GM18499 (cell line): Measurements from ENCODE around the gene RNF10.
"Not testable (repeated sequence)": the region's sequence is repeated elsewhere in the genome, so short reads cannot be mapped to it uniquely, and the experiment has no call there.

Experiments used
- ATAC-seq: cut with Tn5 transposase; IDR thresholded peaks from one replicate; pipeline ENCODE4 v1.9.1; 2021; ENCODE audit warnings: moderate number of reproducible peaks; ENCODE audit not compliant: insufficient read depth, unreplicated experiment

The RNF10 gene

GRCh38 chr12:120602416-120602815, 68.3 kb downstream of the RNF10 start:
- not testable (repeated sequence) for ATAC-seq

- ATAC-seq, result no peak
Measured at GRCh38 chr12:120610560-120610959, 76.4 kb downstream of the RNF10 start.

DNA sequence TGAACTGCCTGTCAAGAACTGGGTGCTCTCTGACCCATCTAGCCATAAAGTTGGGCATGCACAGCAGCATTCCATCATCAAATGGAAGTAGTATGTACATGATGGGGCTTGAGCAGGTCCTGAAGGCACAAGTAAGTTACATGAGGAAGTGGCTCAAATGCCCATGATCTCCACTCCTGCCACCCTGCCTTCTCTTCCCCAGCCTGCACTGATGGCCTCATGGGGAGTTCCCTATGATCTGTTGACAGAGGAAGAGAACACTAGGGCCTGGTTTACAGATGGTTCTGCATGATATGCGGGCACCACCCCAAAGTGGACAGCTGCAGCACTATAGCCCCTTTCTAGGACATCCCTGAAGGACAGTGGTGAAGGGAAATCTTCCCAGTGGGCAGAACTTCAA, 77.4 kb downstream of the RNF10 start:
- not testable (repeated sequence) for ATAC-seq

DNA sequence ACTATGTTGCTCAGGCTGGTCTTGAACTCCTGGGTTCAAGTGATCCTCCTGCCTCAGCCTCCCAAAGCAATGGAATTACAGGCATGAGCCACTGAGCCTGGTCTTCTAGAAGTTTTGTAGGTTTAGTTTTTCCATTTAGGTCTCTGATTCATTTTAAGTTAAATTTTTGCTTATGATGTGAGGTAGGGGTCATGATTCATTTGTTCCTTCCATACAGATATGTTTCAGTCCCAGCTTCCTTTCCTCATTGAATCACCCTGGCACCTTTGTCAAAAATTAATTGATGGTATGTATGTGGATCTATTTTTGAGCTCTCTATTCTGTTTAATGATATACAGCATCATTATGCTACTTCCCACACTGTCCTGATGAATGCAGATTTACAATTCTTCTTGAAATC, 80.7 kb downstream of the RNF10 start:
- no peak for ATAC-seq

GRCh38 chr12:120617193-120617592, 83.0 kb downstream of the RNF10 start:
- not testable (repeated sequence) for ATAC-seq

DNA sequence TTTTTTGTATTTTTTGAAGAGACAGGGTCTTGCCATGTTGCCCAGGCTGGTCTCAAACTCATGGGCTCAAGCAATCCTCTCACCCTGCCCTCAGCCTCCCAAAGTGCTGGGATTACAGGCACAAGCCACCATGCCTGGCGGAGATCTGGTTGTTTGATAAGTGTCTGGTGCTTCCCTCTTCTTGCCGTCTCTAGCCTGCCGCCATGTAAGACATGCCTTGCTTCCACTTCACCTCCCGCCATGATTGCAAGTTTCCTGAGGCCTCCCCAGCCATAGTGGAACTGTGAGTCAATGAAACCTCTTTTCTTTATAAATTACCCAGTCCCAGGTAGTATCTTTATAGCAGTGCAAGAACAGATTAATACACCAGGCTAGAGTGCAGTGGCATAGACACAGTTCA, 83.6 kb downstream of the RNF10 start:
- not testable (repeated sequence) for ATAC-seq

- ATAC-seq, result no peak
Measured at GRCh38 chr12:120618954-120619615, 84.9 kb downstream of the RNF10 start.

GRCh38 chr12:120620624-120621023, 86.5 kb downstream of the RNF10 start:
- no peak for ATAC-seq

DNA sequence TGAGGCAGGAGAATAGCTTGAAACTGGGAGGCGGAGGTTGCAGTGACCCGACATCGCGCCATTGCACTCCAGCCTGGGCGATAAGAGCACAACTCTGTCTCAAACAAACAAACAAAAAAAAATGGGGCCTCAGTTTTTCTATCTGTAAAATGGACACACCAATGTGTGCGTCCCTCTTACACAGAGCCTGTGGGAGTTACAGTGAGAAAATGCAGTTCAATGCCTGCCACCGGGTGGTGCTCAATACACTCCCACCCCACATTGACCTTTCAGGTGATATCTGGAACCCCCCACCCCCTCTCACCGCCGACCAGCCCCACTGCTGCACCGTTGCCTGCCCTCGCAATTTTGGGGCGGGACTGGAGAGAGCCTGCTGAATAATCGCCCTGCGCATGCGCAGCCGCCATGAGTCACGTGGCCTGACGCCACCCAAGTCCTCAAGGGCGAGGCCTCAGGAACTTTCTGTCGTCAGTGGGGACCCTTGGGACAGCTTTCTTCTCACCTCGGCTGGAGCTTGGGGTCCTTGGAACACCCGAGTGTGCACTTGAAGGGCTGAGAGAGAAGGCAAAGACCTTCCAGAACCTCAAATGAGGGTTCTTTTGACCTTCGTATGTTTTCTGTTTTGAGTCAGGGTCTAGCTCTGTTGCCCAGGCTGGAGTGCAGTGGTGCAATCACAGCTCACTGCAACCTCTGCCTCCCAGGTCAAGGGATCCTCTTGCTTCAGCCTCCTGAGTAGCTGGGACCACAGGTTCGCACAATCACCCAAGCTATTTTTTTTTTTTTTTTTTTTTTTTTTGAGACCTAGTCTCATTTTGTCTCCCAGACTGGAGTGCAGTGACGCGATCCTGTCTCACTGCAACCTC, 91.6 kb downstream of the RNF10 start:
- no peak for ATAC-seq
